Measurements from ENCODE around the gene COL4A6.

The COL4A6 gene

GRCh38 chrX:108162265-108162664 is 276.0 kb downstream of the COL4A6 start:
- no peaks in the 10 kb centered on the region for H3K79me2 ChIP-seq (ENCODE audit: control insufficient read depth, low read length)
- H3K36me3 ChIP-seq (ENCODE audit: control insufficient read depth, low read length) = no peaks in the 10 kb centered on the region
- no peak overlapping the region for H3K27ac ChIP-seq (ENCODE audit: low read depth, low read length)
- H3K9me3 ChIP-seq (ENCODE audit: control insufficient read depth, insufficient read depth, low read length) = no peaks in the 10 kb centered on the region
- no peaks in the 10 kb centered on the region for H3K4me1 ChIP-seq (ENCODE audit: control insufficient read depth, low read length)
- no peaks in the 10 kb centered on the region for H3F3A ChIP-seq (ENCODE audit: control insufficient read depth, insufficient read depth)
- no peak overlapping the region for H3K4me3 ChIP-seq (ENCODE audit: low read length)
- H3K4me2 ChIP-seq (ENCODE audit: low read length) = no peak overlapping the region
- H3K9me2 ChIP-seq (replicated peaks; ENCODE audit: control insufficient read depth, low read length) = no peaks in the 10 kb centered on the region
- H4K20me1 ChIP-seq (ENCODE audit: control insufficient read depth, insufficient read depth, low read depth, low read length) = no peaks in the 10 kb centered on the region
- TF ChIP-seq EZH2phosphoT487 (IDR thresholded peaks at IDR 0.05; ENCODE audit: borderline replicate concordance, low read length) (no peak), CTCF (IDR thresholded peaks at IDR 0.05; ENCODE audit: low read depth, low read length, poor library complexity, severe bottlenecking) (no peak)
- no peaks in the 10 kb centered on the region for H3K27me3 ChIP-seq (ENCODE audit: control insufficient read depth, low read length)

GRCh38 chrX:108160309-108160708 is 277.9 kb downstream of the COL4A6 start:
- no peak overlapping the region for H3K27ac ChIP-seq (ENCODE audit: low read depth, low read length)
- H3K9me3 ChIP-seq (ENCODE audit: control insufficient read depth, insufficient read depth, low read length) = no peaks in the 10 kb centered on the region
- no peaks in the 10 kb centered on the region for H4K20me1 ChIP-seq (ENCODE audit: control insufficient read depth, insufficient read depth, low read depth, low read length)
- no peaks in the 10 kb centered on the region for H3K27me3 ChIP-seq (ENCODE audit: control insufficient read depth, low read length)
- H3K9me2 ChIP-seq (replicated peaks; ENCODE audit: control insufficient read depth, low read length) = no peaks in the 10 kb centered on the region
- H3K79me2 ChIP-seq (ENCODE audit: control insufficient read depth, low read length) = no peaks in the 10 kb centered on the region
- TF ChIP-seq EZH2phosphoT487 (IDR thresholded peaks at IDR 0.05; ENCODE audit: borderline replicate concordance, low read length) (no peak), CTCF (IDR thresholded peaks at IDR 0.05; ENCODE audit: low read depth, low read length, poor library complexity, severe bottlenecking) (no peak)
- H3K4me1 ChIP-seq (ENCODE audit: control insufficient read depth, low read length) = no peaks in the 10 kb centered on the region
- H3K4me2 ChIP-seq (ENCODE audit: low read length) = no peak overlapping the region
- no peaks in the 10 kb centered on the region for H3F3A ChIP-seq (ENCODE audit: control insufficient read depth, insufficient read depth)
- H3K4me3 ChIP-seq (ENCODE audit: low read length) = no peak overlapping the region
- no peaks in the 10 kb centered on the region for H3K36me3 ChIP-seq (ENCODE audit: control insufficient read depth, low read length)

GRCh38 chrX:108159028-108159670 is 279.1 kb downstream of the COL4A6 start:
- no peaks in the 10 kb centered on the region for H4K20me1 ChIP-seq (ENCODE audit: control insufficient read depth, insufficient read depth, low read depth, low read length)
- H3K9me2 ChIP-seq (replicated peaks; ENCODE audit: control insufficient read depth, low read length) = no peaks in the 10 kb centered on the region
- H3K27ac ChIP-seq (ENCODE audit: low read depth, low read length) = no peak overlapping the region
- no peaks in the 10 kb centered on the region for H3K27me3 ChIP-seq (ENCODE audit: control insufficient read depth, low read length)
- no peaks in the 10 kb centered on the region for H3K36me3 ChIP-seq (ENCODE audit: control insufficient read depth, low read length)
- no peaks in the 10 kb centered on the region for H3K4me1 ChIP-seq (ENCODE audit: control insufficient read depth, low read length)
- H3F3A ChIP-seq (ENCODE audit: control insufficient read depth, insufficient read depth) = no peaks in the 10 kb centered on the region
- H3K4me2 ChIP-seq (ENCODE audit: low read length) = no peak overlapping the region
- H3K9me3 ChIP-seq (ENCODE audit: control insufficient read depth, insufficient read depth, low read length) = no peaks in the 10 kb centered on the region
- no peaks in the 10 kb centered on the region for H3K79me2 ChIP-seq (ENCODE audit: control insufficient read depth, low read length)
- no peak for TF ChIP-seq CTCF (IDR thresholded peaks at IDR 0.05; ENCODE audit: low read depth, low read length, poor library complexity, severe bottlenecking)
- no peak for TF ChIP-seq EZH2phosphoT487 (IDR thresholded peaks at IDR 0.05; ENCODE audit: borderline replicate concordance, low read length)
- no peak overlapping the region for H3K4me3 ChIP-seq (ENCODE audit: low read length)

All from DOHH2 (cell line).